Loucy (cell line): ENCODE results near the gene FTHL17.

ENCODE experiments used
- CTCF ChIP-seq: fragments of 200-600 bp; sonication (generic); conservative IDR thresholded peaks from 2 replicates; pipeline ENCODE4 v1.5.1; 2014; ENCODE audit warnings: mild to moderate bottlenecking, antibody characterized with exemption, low read length
- EZH2phosphoT487 ChIP-seq: fragments of 200-600 bp; IDR thresholded peaks from 2 replicates; pipeline ENCODE4 v1.6.1; 2018; ENCODE audit warnings: antibody characterized with exemption, mild to moderate bottlenecking, moderate library complexity, borderline replicate concordance

GRCh38 chrX:31024866-31025265 is 47.0 kb downstream of the FTHL17 start:
- TF ChIP-seq CTCF (no peak), EZH2phosphoT487 (no peak)
